Fibroblast of lung (primary cell): ENCODE data around the gene AOAH. TPM values are rescaled to one million over a fixed set of nuclear protein-coding genes. Genes with fewer than 3 reads are reported as not detected.
A peak's percentile ranks its signal among the peaks of the same experiment; 100 is the strongest.

Experiments used
- DNase-seq, 2 donors: peaks; one replicate each; pipeline versions ENCODE4 v3.0.0 to v3.0.0-alpha.2; 2010; ENCODE audit warnings: low read depth in 2 of 2
- H2AFZ ChIP-seq: 2 replicates; pipeline ENCODE4 v1.5.1; 2012; ENCODE audit warnings: low read length, control low read depth, inconsistent platforms
- H3K27ac ChIP-seq: 2 replicates; pipeline ENCODE4 v1.5.1; 2011; ENCODE audit warnings: low read length, control low read depth; ENCODE audit not compliant: insufficient read depth
- H3K27me3 ChIP-seq: 2 replicates; pipeline ENCODE4 v1.5.1; 2011; ENCODE audit warnings: mild to moderate bottlenecking, low read length; ENCODE audit not compliant: control insufficient read depth, insufficient read depth
- H3K36me3 ChIP-seq: 2 replicates; pipeline ENCODE4 v1.5.1; 2011; ENCODE audit warnings: low read length; ENCODE audit not compliant: control insufficient read depth, insufficient read depth
- H3K4me1 ChIP-seq: 2 replicates; pipeline ENCODE4 v1.5.1; 2011; ENCODE audit warnings: low read length; ENCODE audit not compliant: control insufficient read depth, insufficient read depth; ENCODE audit errors: extremely low read depth
- H3K4me2 ChIP-seq: 2 replicates; pipeline ENCODE4 v1.5.1; 2011; ENCODE audit warnings: low read length, control low read depth; ENCODE audit not compliant: insufficient read depth; ENCODE audit errors: extremely low read depth
- H3K4me3 ChIP-seq, 4 experiments: fragments of 200-600 bp in 1 of 4; sonication (generic) in 1 of 4; replicated peaks in 1 of 4; 2 replicates each; pipeline ENCODE4 v1.5.1; 2011 to 2016; ENCODE audit warnings: low read length in 4 of 4, low read depth in 3 of 4, mild to moderate bottlenecking in 3 of 4, control low read depth in 2 of 4, inconsistent platforms in 1 of 4, mixed read lengths in 1 of 4; ENCODE audit not compliant: insufficient read depth in 1 of 4; ENCODE audit errors: control extremely low read depth in 1 of 4
- H3K79me2 ChIP-seq: 2 replicates; pipeline ENCODE4 v1.5.1; 2012; ENCODE audit warnings: mild to moderate bottlenecking, low read length, inconsistent platforms; ENCODE audit not compliant: control insufficient read depth, insufficient read depth
- H3K9ac ChIP-seq: 2 replicates; pipeline ENCODE4 v1.5.1; 2011; ENCODE audit warnings: mild to moderate bottlenecking, low read length, control low read depth; ENCODE audit not compliant: insufficient read depth
- H3K9me3 ChIP-seq: 2 replicates; pipeline ENCODE4 v1.5.1; 2012; ENCODE audit warnings: low read depth, low read length; ENCODE audit not compliant: control insufficient read depth, insufficient read depth
- H4K20me1 ChIP-seq: 2 replicates; pipeline ENCODE4 v1.5.1; 2011; ENCODE audit warnings: low read length; ENCODE audit not compliant: control insufficient read depth, insufficient read depth; ENCODE audit errors: extremely low read depth
- CTCF ChIP-seq, 2 donors: IDR thresholded peaks in 1 of 2; conservative IDR thresholded peaks in 1 of 2; 1 replicate in 1 of 2; 2 replicates in 1 of 2; pipeline ENCODE4 v1.5.1; 2011 to 2012; ENCODE audit warnings: low read length in 2 of 2, control low read depth in 1 of 2, inconsistent platforms in 1 of 2, low read depth in 1 of 2, mild to moderate bottlenecking in 1 of 2
- EZH2 ChIP-seq: IDR thresholded peaks from 2 replicates; pipeline ENCODE4 v1.5.1; 2012; ENCODE audit warnings: low read length, control low read depth, mild to moderate bottlenecking; ENCODE audit errors: missing control alignments
- polyA plus RNA-seq, 2 donors: library from polyadenylated mRNA; depleted of rRNA in 1 of 2; stranded (reverse) in 1 of 2; unstranded in 1 of 2; fragments of >200 nt; gene quantifications; 2 replicates each; pipeline ENCODE4 v1.2.1, GENCODE V29; 2011 to 2012; ENCODE audit warnings: missing spikeins in 1 of 2
- total RNA-seq: library from RNA; depleted of rRNA; stranded (reverse); fragments of >200 nt; gene quantifications from 2 replicates; pipeline ENCODE4 v1.2.1, GENCODE V29; 2014

Gene AOAH
- total and polyA plus RNA-seq, 2 donors (not counting 1 experiment from before 2014, with no cell fraction given) = not detected

- H2AFZ ChIP-seq = no peak overlapping the region
- no peaks in the 10 kb centered on the region for H3K9me3 ChIP-seq
- no peaks in the 10 kb centered on the region for H3K79me2 ChIP-seq
- H3K27ac ChIP-seq = no peak overlapping the region
- no peaks in the 10 kb centered on the region for H3K27me3 ChIP-seq
- H3K9ac ChIP-seq = no peak overlapping the region
- no peak overlapping the region for H3K4me2 ChIP-seq
- no peaks in the 10 kb centered on the region for H3K4me1 ChIP-seq
- TF ChIP-seq EZH2 (no peak), CTCF (conservative IDR thresholded peaks at IDR 0.05 in 1 of 2, IDR thresholded peaks at IDR 0.05 in 1 of 2; ENCODE audit: low read depth in 1 of 2, low read length in 2 of 2) (no peak)
- no peaks in the 10 kb centered on the region for H4K20me1 ChIP-seq
- H3K36me3 ChIP-seq = no peaks in the 10 kb centered on the region
- no peak overlapping the region for H3K4me3 ChIP-seq
- peak in 1 of 2 donors; percentile 80 for DNase-seq
Measured at GRCh38 chr7:36535866-36536664, 188.2 kb downstream of the AOAH start.

GRCh38 chr7:36533717-36534116, 190.6 kb downstream of the AOAH start:
- no peak overlapping the region for H3K4me2 ChIP-seq
- H4K20me1 ChIP-seq = no peaks in the 10 kb centered on the region
- no peak for DNase-seq
- no peaks in the 10 kb centered on the region for H3K36me3 ChIP-seq
- H3K4me3 ChIP-seq = no peak overlapping the region
- no peak overlapping the region for H3K27ac ChIP-seq
- H3K9me3 ChIP-seq = no peaks in the 10 kb centered on the region
- H3K79me2 ChIP-seq = no peaks in the 10 kb centered on the region
- no peak overlapping the region for H2AFZ ChIP-seq
- H3K27me3 ChIP-seq = no peaks in the 10 kb centered on the region
- no peak overlapping the region for H3K9ac ChIP-seq
- H3K4me1 ChIP-seq = no peaks in the 10 kb centered on the region
- TF ChIP-seq CTCF (conservative IDR thresholded peaks at IDR 0.05 in 1 of 2, IDR thresholded peaks at IDR 0.05 in 1 of 2; ENCODE audit: low read depth in 1 of 2, low read length in 2 of 2) = no peak
- no peak for TF ChIP-seq EZH2

GRCh38 chr7:36532981-36533499, 191.3 kb downstream of the AOAH start:
- Histone ChIP-seq H3K79me2 (no peaks in the 10 kb centered on the region), H3K27me3 (no peaks in the 10 kb centered on the region), H3K9ac (no peak overlapping the region)

More at GRCh38 chr7:36532981-36533499, 191.3 kb downstream of the AOAH start:
- TF ChIP-seq EZH2 (no peak), CTCF (conservative IDR thresholded peaks at IDR 0.05 in 1 of 2, IDR thresholded peaks at IDR 0.05 in 1 of 2; ENCODE audit: low read depth in 1 of 2, low read length in 2 of 2) (no peak)
- Histone ChIP-seq H3K4me1 (no peaks in the 10 kb centered on the region), H3K4me2 (no peak overlapping the region), H3K36me3 (no peaks in the 10 kb centered on the region), H3K9me3 (no peaks in the 10 kb centered on the region), H3K4me3 (no peak overlapping the region), H2AFZ (no peak overlapping the region), H4K20me1 (no peaks in the 10 kb centered on the region), H3K27ac (no peak overlapping the region)
- no peak for DNase-seq
